DMS53 treated with DMSO at 0.1 percent for 48 hours (cell line): ENCODE data around the gene ABHD1.
"Not testable (repeated sequence)": the region's sequence is repeated elsewhere in the genome, so short reads cannot be mapped to it uniquely, and the experiment has no call there.

Experiments used
- DNase-seq: peaks from one replicate; lab custom pipeline; 2025; ENCODE audit not compliant: unreplicated experiment; lab: John Stamatoyannopoulos, UW

The ABHD1 gene

DNA sequence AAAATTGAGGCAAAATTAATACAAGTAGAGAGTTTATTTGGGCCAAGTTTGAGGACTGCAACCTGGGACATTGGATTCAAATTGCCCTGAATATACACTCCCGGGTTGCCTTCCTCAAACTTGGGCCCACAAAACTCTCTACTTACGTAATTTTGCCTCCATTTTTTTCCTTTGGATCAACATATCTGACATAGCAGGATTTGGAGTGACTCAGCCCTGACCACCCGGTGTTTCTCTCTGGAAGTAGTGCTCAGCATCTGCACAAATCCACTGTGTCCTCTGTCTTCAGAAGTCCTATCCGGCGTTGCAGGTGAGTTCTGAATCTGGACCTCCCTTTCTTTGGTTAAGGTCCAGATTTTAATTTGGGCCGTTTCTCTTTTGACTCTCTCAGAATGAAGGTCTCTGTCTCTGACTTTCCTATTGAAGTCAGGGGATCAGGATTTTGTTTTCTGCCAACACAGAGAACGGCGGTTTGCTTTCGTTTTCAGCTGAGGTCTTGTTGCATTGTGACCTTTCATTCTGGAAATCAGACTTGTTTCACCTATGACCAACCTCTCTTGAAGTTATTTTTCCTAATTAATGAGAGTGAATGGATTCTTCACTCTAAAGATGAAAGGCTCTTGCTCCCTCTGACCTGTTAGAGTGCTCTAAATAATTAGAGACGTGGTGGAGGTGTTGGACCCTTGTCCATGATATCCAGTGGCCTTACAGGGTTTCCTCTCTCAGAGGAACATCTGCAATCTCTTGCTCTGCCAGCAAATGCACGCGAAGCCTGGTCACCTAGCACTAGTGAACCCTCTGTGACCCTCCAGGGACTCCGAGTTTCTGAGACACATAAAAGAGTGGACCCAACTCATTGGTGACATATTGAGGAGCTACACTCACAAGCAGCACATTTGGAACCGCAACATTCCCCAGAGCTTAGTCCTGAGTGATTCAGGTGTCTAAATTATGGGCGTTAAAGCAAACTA, 38.8 kb downstream of the ABHD1 start:
- peak; percentile 45 for DNase-seq

DNA sequence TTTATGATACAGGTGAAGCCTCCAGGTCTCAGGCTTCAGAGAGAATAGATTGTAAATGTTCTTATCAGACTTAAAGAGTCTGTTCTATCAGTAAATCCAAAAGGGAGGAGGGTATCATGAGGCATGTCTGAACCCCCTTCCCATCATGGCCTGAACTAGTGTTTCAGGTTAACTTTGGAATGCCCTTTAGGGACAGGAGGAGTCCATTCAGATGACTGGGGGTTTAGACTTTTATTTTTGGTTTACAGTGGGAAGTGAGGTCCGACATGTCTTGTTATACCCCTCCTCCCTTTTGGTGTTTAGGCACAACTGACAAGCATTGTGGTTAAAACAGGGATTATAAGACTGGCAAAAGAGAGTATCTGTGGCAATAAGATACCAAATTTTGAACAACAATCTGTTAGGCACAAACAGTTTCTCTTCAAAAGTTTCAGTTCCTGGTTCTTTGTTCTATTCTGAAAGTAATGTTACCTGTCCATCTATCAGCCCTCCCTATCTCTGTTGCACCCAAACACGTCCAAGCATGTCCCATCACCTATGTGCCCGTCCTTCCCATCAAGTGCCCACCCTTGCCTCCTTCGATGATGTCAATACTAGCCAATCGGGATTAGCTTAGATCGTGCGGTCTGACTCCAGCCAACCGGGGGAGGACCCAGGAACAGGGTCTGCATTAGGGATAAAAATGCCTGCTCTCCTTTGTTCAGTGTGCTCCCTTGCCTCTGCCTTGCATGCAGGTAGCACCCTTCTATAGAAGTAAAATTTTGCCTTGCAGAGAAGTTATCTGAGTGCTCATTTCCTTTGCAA, 41.5 kb downstream of the ABHD1 start:
- no peak for DNase-seq

GRCh38 chr2:27170581-27171337, 47.1 kb downstream of the ABHD1 start:
- no peak for DNase-seq

DNA sequence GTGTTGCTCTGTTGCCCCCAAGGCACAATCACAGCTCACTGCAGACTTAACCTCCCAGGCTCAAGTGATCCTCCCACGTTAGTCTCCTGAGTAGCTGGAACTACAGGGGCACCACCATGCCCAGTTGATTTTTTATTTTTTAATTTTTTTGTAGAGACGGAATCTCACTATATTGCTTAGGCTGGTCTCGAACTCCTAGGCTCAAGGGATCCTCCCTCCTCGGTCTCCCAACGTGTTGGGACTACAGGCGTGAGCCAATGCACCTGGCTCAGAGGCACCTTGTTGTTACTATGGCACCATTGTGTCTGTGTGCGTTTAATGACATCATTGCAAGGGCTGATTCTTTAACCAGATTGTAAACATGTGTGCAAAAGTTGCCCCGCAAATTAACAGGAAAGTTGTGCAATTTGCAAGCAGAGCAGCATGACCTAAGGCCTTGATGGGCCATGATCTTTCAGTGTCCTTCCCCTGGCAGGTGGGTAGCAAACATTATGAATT, 47.8 kb downstream of the ABHD1 start:
- DNase-seq: no peak

GRCh38 chr2:27174638-27175037, 51.0 kb downstream of the ABHD1 start:
- DNase-seq: no peak

- DNase-seq: no peak
Observed at GRCh38 chr2:27175330-27175729, 51.7 kb downstream of the ABHD1 start.

- not testable (repeated sequence) for DNase-seq
Observed at GRCh38 chr2:27175781-27176180, 52.2 kb downstream of the ABHD1 start.

- no peak for DNase-seq
Observed at GRCh38 chr2:27177441-27178351, 54.1 kb downstream of the ABHD1 start.

DNA sequence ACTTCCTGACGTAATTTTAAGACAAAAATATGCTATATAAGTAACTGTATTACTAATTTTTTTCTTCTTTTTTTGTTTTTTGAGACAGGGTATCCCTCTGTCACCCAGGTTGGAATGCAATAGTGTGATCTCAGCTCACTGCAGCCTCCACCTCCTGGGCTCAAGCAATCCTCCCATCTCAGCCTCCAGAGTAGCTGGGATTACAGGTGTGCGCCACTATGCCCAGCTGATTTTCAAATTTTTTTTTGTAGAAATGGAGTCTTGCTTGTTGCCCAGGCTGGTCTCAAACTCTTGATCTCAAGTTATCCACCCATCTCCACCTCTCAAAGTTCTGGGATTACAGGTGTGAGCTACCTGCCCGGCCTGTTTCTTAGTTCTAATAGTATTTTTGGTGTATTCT, 54.9 kb downstream of the ABHD1 start:
- no peak for DNase-seq

GRCh38 chr2:27179344-27180000, 55.9 kb downstream of the ABHD1 start:
- no peak for DNase-seq
